22Rv1 (cell line): ENCODE measurements around the gene HOXD8.

ENCODE experiments used
- CTCF ChIP-seq: fragments of 450-650 bp; IDR thresholded peaks from 2 replicates; pipeline ENCODE4 v1.5.1; 2017; ENCODE audit warnings: mild to moderate bottlenecking
- ZFX ChIP-seq: fragments of 450-650 bp; IDR thresholded peaks from 2 replicates; pipeline ENCODE4 v1.6.1; 2017; ENCODE audit warnings: antibody characterized with exemption, borderline replicate concordance

- no peak for TF ChIP-seq CTCF
- no peak for TF ChIP-seq ZFX
These were observed 35.2 kb upstream of the HOXD8 start for GRCh38 chr2:176094349-176094748.
